Mesenchymal stem cell (in vitro differentiated cells and primary cell): ENCODE results near the gene RFTN2.

Source experiments
- DNase-seq: peaks from one replicate; pipeline ENCODE4 v3.0.0-alpha.2; 2013
- H2AFZ ChIP-seq: one replicate; pipeline ENCODE4 v1.6.1; 2013; ENCODE audit warnings: low read depth, mild to moderate bottlenecking, control low read depth, inconsistent platforms, low read length, moderate library complexity
- H2AK5ac ChIP-seq: 2 replicates; pipeline ENCODE4 v1.6.1; 2013; ENCODE audit warnings: low read length, moderate library complexity, mild to moderate bottlenecking, inconsistent platforms; ENCODE audit not compliant: severe bottlenecking
- H2BK120ac ChIP-seq: one replicate; pipeline ENCODE4 v1.6.1; 2013; ENCODE audit warnings: low read depth, mild to moderate bottlenecking, inconsistent platforms, low read length, moderate library complexity
- H2BK12ac ChIP-seq, 2 experiments: one replicate each; pipeline ENCODE4 v1.6.1; 2013; ENCODE audit warnings: inconsistent platforms in 2 of 2, low read length in 2 of 2, mild to moderate bottlenecking in 2 of 2, moderate library complexity in 2 of 2, control low read depth in 1 of 2
- H2BK15ac ChIP-seq: one replicate; pipeline ENCODE4 v1.6.1; 2013; ENCODE audit warnings: mild to moderate bottlenecking, low read depth, inconsistent platforms; ENCODE audit not compliant: poor library complexity, severe bottlenecking
- H2BK5ac ChIP-seq: 2 replicates; pipeline ENCODE4 v1.6.1; 2013; ENCODE audit warnings: low read depth, mild to moderate bottlenecking, low read length, control low read depth, inconsistent platforms; ENCODE audit not compliant: poor library complexity, severe bottlenecking
- H3K14ac ChIP-seq, 2 experiments: one replicate each; pipeline ENCODE4 v1.6.1; 2013; ENCODE audit warnings: inconsistent platforms in 2 of 2, low read length in 2 of 2, control low read depth in 1 of 2, mild to moderate bottlenecking in 1 of 2, moderate library complexity in 1 of 2
- H3K18ac ChIP-seq, 2 experiments: one replicate each; pipeline ENCODE4 v1.6.1; 2013; ENCODE audit warnings: inconsistent platforms in 2 of 2, low read length in 2 of 2, control low read depth in 1 of 2, low read depth in 1 of 2, mild to moderate bottlenecking in 1 of 2
- H3K23ac ChIP-seq, 2 experiments: one replicate each; pipeline ENCODE4 v1.6.1; 2013; ENCODE audit warnings: inconsistent platforms in 2 of 2, low read length in 2 of 2, mild to moderate bottlenecking in 2 of 2, moderate library complexity in 2 of 2, control low read depth in 1 of 2
- H3K27ac ChIP-seq: 2 replicates; pipeline ENCODE4 v1.5.1; 2013; ENCODE audit warnings: mild to moderate bottlenecking, moderate library complexity, low read length, control low read depth, inconsistent platforms; ENCODE audit not compliant: poor library complexity, severe bottlenecking
- H3K27me3 ChIP-seq, 2 experiments: 2 replicates each; pipeline versions ENCODE4 v1.6.1 to v1.7.0; 2013; ENCODE audit warnings: low read length in 2 of 2, mild to moderate bottlenecking in 2 of 2, moderate library complexity in 2 of 2, control low read depth in 1 of 2, inconsistent platforms in 1 of 2; ENCODE audit not compliant: control insufficient read depth in 1 of 2, insufficient read depth in 1 of 2
- H3K36me3 ChIP-seq, 2 experiments: 2 replicates each; pipeline versions ENCODE4 v1.6.1 to v1.7.0; 2013; ENCODE audit warnings: low read length in 2 of 2, control low read depth in 1 of 2, inconsistent platforms in 1 of 2, low read depth in 1 of 2, mild to moderate bottlenecking in 1 of 2; ENCODE audit not compliant: insufficient read depth in 2 of 2, control insufficient read depth in 1 of 2
- H3K4ac ChIP-seq, 2 experiments: one replicate each; pipeline ENCODE4 v1.6.1; 2013; ENCODE audit warnings: inconsistent platforms in 2 of 2, low read length in 2 of 2, mild to moderate bottlenecking in 2 of 2, moderate library complexity in 2 of 2, control low read depth in 1 of 2, low read depth in 1 of 2
- H3K4me1 ChIP-seq: 2 replicates; pipeline ENCODE4 v1.6.1; 2013; ENCODE audit warnings: low read depth, low read length, control low read depth; ENCODE audit not compliant: control insufficient read depth, insufficient read depth
- H3K4me2 ChIP-seq: 2 replicates; pipeline ENCODE4 v1.6.1; 2013; ENCODE audit warnings: low read length, mild to moderate bottlenecking, inconsistent platforms; ENCODE audit not compliant: poor library complexity, severe bottlenecking
- H3K4me3 ChIP-seq, 2 experiments: 2 replicates each; pipeline versions ENCODE4 v1.5.1 to v1.7.0; 2013; ENCODE audit warnings: low read length in 2 of 2, mild to moderate bottlenecking in 2 of 2, control low read depth in 1 of 2, low read depth in 1 of 2; ENCODE audit not compliant: insufficient read depth in 1 of 2
- H3K79me1 ChIP-seq: replicated peaks from 2 replicates; pipeline ENCODE4 v1.6.1; 2013; ENCODE audit warnings: mild to moderate bottlenecking, control low read depth, low read length, inconsistent platforms; ENCODE audit not compliant: poor library complexity, severe bottlenecking
- H3K9ac ChIP-seq: 2 replicates; pipeline ENCODE4 v1.7.0; 2013; ENCODE audit warnings: mild to moderate bottlenecking, low read length, moderate library complexity
- H3K9me3 ChIP-seq: 2 replicates; pipeline ENCODE4 v1.7.0; 2013; ENCODE audit warnings: mild to moderate bottlenecking, low read length; ENCODE audit not compliant: control insufficient read depth
- H4K8ac ChIP-seq: one replicate; pipeline ENCODE4 v1.6.1; 2013; ENCODE audit warnings: inconsistent platforms, mild to moderate bottlenecking, low read length, moderate library complexity
- H4K91ac ChIP-seq: one replicate; pipeline ENCODE4 v1.6.1; 2013; ENCODE audit warnings: mild to moderate bottlenecking, low read length, inconsistent platforms
- WGBS: methylation state at CpG from one replicate; pipeline ENCODE4 v1.1.7; 2013; ENCODE audit warnings: mixed read lengths; 5-methylcytosine and 5-hydroxymethylcytosine counted together

Gene RFTN2

GRCh38 chr2:197613509-197613987 lies 61.8 kb downstream of the RFTN2 start:
- peak; percentile 59 for DNase-seq
- Histone ChIP-seq H2BK15ac (no peak overlapping the region), H3K9me3 (no peaks in the 10 kb centered on the region), H3K36me3 (peaks cover 6 to 11% of the 10 kb centered on the region in 2 experiments), H3K4me2 (no peak overlapping the region), H4K91ac (no peak overlapping the region), H2AFZ (no peak overlapping the region), H2AK5ac (no peak overlapping the region), H3K18ac (no peak overlapping the region), H3K27me3 (no peaks in the 10 kb centered on the region), H3K4me3 (no peak overlapping the region), H3K4me1 (no peaks in the 10 kb centered on the region), H2BK120ac (no peak overlapping the region), H3K14ac (no peak overlapping the region), H2BK12ac (no peak overlapping the region), H2BK5ac (no peak overlapping the region), H3K23ac (no peak overlapping the region), H3K4ac (no peak overlapping the region), H3K9ac (no peak overlapping the region), H4K8ac (no peak overlapping the region), H3K27ac (no peak overlapping the region), H3K79me1 (no peaks in the 10 kb centered on the region)
- 0% methylated on average over 1 of the region's 1 CpG for WGBS

- no peak overlapping the region for H2BK12ac ChIP-seq
- no peaks in the 10 kb centered on the region for H3K4me1 ChIP-seq
- H3K27ac ChIP-seq = no peak overlapping the region
- no peak overlapping the region for H2BK120ac ChIP-seq
- H2BK5ac ChIP-seq = no peak overlapping the region
- no peak overlapping the region for H3K4me3 ChIP-seq
- no peak overlapping the region for H3K4ac ChIP-seq
- H2BK15ac ChIP-seq = no peak overlapping the region
- H2AK5ac ChIP-seq = no peak overlapping the region
- no peak overlapping the region for H2AFZ ChIP-seq
- H3K79me1 ChIP-seq = no peaks in the 10 kb centered on the region
- no peak overlapping the region for H3K9ac ChIP-seq
- no peak overlapping the region for H3K14ac ChIP-seq
- H3K36me3 ChIP-seq = no peaks in the 10 kb centered on the region
- 50% methylated on average over 1 of the region's 2 CpGs for WGBS
- no peak overlapping the region for H3K23ac ChIP-seq
- no peak overlapping the region for H4K91ac ChIP-seq
- no peaks in the 10 kb centered on the region for H3K27me3 ChIP-seq
- no peak overlapping the region for H3K4me2 ChIP-seq
- no peak overlapping the region for H3K18ac ChIP-seq
- no peaks in the 10 kb centered on the region for H3K9me3 ChIP-seq
- no peak overlapping the region for H4K8ac ChIP-seq
- DNase-seq = no peak
These were observed 69.2 kb downstream of the RFTN2 start for GRCh38 chr2:197606180-197606579.

- WGBS = no CpG with 5 or more reads among the region's 1 CpG
- Histone ChIP-seq H3K4me1 (no peaks in the 10 kb centered on the region), H4K91ac (no peak overlapping the region)
These were observed 71.1 kb downstream of the RFTN2 start for GRCh38 chr2:197604117-197604860.

GRCh38 chr2:197601726-197602125 lies 73.7 kb downstream of the RFTN2 start:
- no peak for DNase-seq
- Histone ChIP-seq H3K9me3 (no peaks in the 10 kb centered on the region), H3K4ac (no peak overlapping the region), H3K4me2 (no peak overlapping the region), H2BK12ac (no peak overlapping the region), H2BK15ac (no peak overlapping the region), H3K27ac (no peak overlapping the region), H3K23ac (no peak overlapping the region), H3K14ac (no peak overlapping the region), H3K4me3 (no peak overlapping the region), H2BK120ac (no peak overlapping the region), H3K18ac (no peak overlapping the region), H3K27me3 (no peaks in the 10 kb centered on the region), H2BK5ac (no peak overlapping the region), H3K36me3 (no peaks in the 10 kb centered on the region), H3K4me1 (no peaks in the 10 kb centered on the region), H2AK5ac (no peak overlapping the region), H3K9ac (no peak overlapping the region), H4K8ac (no peak overlapping the region), H2AFZ (no peak overlapping the region), H4K91ac (no peak overlapping the region), H3K79me1 (no peaks in the 10 kb centered on the region)
- no CpG with 5 or more reads among the region's 2 CpGs for WGBS

More at GRCh38 chr2:197604117-197604860, 71.1 kb downstream of the RFTN2 start:
- Histone ChIP-seq H3K27ac (no peak overlapping the region), H4K8ac (no peak overlapping the region), H3K36me3 (no peaks in the 10 kb centered on the region), H3K23ac (no peak overlapping the region), H2BK5ac (no peak overlapping the region), H2BK15ac (no peak overlapping the region), H3K9me3 (no peaks in the 10 kb centered on the region), H2AK5ac (no peak overlapping the region), H2AFZ (no peak overlapping the region), H3K4me3 (no peak overlapping the region), H2BK120ac (no peak overlapping the region), H3K79me1 (no peaks in the 10 kb centered on the region), H3K4ac (no peak overlapping the region), H2BK12ac (no peak overlapping the region), H3K18ac (no peak overlapping the region), H3K9ac (no peak overlapping the region), H3K14ac (no peak overlapping the region), H3K4me2 (no peak overlapping the region), H3K27me3 (no peaks in the 10 kb centered on the region)
- no peak for DNase-seq
